GM12872 (cell line): ENCODE results near the gene ISCU.

Experiments used
- TF ChIP-seq, protein P1 (sequence below): IDR thresholded peaks from 3 replicates; pipeline ENCODE4 v1.5.1; 2011; ENCODE audit warnings: low read depth, mild to moderate bottlenecking, low read length, moderate library complexity; ENCODE audit not compliant: insufficient read depth

Gene ISCU

DNA sequence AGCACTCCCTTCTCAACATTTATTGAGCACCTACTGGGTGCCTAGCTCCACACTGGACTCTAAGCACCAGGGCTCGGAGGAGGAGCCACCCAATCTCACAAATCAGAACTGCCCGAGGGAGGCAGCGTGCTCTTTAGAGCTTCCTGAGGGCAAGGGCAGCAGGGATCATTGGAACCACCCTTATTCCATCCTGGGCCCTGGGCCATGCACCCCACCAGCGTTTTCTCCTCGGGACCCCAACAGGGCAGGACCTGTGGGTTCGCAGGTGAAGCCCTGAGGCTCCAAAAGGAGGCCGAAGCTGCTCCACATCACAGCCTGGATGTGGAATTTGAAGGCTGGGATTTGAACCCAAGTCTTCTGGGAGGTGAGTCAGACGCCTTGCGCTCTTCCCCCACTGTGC is 20.1 kb downstream of the ISCU start:
- TF ChIP-seq, protein P1, sequence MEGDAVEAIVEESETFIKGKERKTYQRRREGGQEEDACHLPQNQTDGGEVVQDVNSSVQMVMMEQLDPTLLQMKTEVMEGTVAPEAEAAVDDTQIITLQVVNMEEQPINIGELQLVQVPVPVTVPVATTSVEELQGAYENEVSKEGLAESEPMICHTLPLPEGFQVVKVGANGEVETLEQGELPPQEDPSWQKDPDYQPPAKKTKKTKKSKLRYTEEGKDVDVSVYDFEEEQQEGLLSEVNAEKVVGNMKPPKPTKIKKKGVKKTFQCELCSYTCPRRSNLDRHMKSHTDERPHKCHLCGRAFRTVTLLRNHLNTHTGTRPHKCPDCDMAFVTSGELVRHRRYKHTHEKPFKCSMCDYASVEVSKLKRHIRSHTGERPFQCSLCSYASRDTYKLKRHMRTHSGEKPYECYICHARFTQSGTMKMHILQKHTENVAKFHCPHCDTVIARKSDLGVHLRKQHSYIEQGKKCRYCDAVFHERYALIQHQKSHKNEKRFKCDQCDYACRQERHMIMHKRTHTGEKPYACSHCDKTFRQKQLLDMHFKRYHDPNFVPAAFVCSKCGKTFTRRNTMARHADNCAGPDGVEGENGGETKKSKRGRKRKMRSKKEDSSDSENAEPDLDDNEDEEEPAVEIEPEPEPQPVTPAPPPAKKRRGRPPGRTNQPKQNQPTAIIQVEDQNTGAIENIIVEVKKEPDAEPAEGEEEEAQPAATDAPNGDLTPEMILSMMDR = no peak

DNA sequence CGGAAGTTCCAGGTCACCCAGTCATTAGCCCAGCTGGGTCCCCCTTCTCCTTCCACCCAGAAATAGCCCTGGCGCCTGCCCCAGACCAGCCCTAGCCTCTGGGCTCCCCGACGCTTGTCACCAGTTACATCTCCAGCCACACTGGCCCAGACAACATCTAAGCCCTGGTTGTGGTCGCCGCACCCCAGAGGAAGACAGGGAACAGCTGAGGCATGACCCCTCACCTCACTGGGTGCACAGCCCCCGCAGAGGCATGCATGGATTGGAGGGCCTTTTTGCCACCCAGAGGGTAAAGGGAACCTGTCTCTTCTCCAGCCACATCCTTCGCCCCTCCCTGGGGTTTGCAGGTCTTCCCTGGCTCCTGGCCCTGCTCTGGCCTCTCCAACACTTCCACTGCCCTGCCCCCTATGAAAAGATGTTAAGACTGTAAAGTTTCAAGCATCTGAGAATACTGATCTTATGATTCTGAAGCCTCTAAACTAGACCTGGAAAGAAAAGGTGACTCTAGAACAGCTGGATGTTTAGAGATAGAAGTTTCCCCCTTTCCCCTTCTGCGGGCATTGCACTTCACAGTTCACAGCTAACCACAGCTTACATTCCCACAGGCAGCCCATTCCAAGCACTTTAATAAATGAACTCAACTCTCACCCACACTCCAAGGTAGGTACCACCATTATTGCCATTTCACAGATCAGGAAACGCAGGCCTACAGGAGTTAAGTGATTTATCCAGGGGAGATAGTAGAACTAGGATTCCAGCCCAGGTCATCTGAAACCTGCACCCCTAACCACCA is 20.8 kb downstream of the ISCU start:
- TF ChIP-seq, protein P1 = no peak

DNA sequence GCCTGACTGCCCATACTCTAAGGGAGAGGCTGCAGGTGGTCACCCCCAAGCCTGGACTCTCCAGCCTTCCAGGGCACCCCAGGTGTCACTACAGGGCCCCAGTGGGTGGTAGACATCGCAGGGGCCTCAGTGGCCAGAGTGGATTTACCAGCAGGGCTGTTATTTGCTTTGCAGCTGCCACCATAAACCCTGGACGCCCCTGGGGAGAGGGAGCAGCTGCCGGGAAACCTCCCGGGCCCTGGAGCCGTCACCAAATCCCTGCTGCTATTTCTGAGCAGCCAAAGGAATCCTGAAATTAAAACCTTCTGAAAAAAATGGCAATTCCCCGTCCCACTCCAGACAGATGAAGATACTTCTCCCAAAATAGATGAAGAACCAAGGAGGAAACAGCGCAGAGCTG is 21.6 kb downstream of the ISCU start:
- TF ChIP-seq, protein P1 = no peak

DNA sequence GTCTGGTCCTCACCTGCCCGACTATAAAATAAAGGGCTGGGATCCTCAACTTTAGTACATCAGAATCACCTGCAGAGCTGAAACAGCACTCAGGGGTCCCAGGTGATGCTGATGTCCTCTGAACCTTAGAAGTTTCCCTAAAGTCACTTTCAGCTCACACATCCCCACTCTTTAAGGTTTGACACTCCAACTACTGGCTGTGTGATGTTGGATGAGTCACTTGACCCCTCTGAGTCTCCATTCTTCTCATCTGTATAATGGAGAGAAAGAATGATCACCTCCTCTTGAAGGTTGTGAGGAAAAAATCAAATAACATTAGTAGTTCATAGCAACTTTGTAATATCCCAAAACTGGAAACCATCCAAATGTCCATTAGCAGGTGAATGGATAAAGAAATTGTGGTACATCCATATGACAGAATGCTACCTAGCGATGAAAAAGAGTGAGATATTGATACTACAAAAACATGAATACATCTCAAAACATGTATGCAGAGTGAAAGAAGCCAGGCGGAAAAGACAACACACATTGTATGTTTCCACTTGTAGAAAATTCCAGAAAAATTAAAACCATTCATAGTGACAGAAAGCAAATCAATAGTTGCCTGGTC is 22.2 kb downstream of the ISCU start:
- TF ChIP-seq, protein P1 = no peak

DNA sequence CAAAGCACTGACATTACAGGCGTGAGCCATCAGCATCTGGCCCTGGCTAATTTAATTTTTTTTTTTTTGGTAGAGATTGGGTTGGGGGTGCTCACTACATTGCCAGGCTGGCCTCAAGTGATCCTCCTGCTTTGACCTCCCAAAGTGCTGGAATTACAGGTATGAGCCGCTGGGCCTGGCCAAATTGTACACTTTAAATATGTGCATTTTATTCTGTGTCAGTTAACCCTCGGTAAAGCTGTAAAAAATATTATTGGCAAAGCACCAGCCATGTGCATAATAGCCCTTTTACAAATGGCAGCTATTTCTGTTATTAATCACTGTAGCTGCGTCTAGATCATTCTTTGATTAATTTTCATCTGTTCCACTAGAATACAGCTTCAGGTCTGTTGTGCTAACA is 23.5 kb downstream of the ISCU start:
- TF ChIP-seq, protein P1 = no peak

DNA sequence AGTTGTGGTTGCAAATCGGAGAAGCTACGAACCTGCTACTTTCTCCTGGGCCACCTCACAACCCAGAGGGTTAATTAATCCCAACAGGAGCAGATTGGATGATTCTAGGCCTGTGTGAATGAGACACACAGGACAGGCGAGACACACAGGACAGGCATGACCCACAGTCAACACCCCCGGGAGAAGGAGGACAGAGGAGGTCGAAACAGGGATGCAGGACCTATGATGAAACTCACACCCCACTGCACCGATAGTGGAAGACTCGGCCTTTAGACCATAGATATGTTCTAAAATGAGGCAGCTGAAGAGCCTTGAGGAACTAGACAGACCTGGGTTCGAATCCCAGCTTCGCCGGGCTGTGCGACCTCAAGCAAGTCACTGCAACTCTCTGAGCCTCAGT is 23.9 kb downstream of the ISCU start:
- TF ChIP-seq, protein P1 = no peak

DNA sequence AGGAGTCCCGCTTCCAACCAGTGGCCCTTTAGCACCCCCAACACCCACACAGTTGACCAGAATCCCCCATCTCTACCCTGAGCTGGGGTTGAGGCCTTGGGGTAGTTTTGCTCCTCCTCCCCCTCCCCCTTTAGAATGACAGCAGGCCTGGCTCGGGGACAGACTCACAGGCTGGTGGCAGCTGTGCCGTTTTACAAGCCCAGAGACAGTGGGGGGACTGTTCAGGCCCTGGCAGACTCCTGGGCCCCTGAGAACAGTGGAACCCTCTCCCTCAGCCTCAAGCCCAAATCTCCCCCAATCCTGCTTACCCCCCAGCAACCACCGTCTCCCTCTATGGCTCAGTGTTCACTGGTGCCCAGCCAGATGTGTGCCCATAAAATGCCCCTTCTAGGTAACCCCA is 25.4 kb downstream of the ISCU start:
- TF ChIP-seq, protein P1 = no peak
